ENCODE results near the gene CABLES2. TPM values are rescaled to one million over a fixed set of nuclear protein-coding genes. Genes with fewer than 3 reads are reported as not detected.

CABLES2 gene
- total RNA-seq, 1 experiment from 2014 or later, result 8.9 TPM

DNA sequence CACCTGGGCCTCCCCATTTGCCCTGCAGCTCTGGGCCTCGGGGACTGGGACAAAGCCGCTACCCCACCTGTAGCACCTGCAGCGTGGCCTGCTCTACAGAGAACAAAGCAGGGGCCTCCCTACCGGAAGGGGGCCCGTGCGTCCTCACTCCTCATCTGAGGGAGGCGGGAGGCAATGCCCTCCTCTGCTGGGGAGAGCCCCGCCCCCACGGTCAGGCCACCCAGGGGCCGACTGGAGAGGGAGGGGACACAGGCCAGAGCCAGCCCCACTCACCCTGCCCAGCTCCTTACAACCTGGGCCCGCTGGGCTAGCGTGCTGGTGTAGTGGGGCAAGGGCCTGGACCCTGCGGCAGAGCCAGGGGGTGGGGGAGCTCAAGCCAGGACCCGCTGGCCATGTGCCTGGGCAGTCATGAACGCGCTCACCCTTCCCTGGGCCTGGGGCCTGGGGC, 48.0 kb downstream of the CABLES2 start:
- TF ChIP-seq, protein P1, sequence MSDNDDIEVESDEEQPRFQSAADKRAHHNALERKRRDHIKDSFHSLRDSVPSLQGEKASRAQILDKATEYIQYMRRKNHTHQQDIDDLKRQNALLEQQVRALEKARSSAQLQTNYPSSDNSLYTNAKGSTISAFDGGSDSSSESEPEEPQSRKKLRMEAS (IDR thresholded peaks at IDR 0.05), result no peak
- TF ChIP-seq ZFX (IDR thresholded peaks at IDR 0.05), result peak; percentile 9; the same call in 1 of the 2 replicates
- peak overlapping the region; percentile 60 for H3K4me2 ChIP-seq (ENCODE audit: low read length)
- H3K79me2 ChIP-seq (ENCODE audit: insufficient read depth, low read length), result peaks cover 94% of the 10 kb centered on the region
- CTCF ChIA-PET, result interaction anchor here (1.3 to 1.9 kb wide), 2 partner anchors 10 to 23 kb away, joined by 6 to 8 read pairs; no protein-coding TSS in a partner anchor
- peak; percentile 9 for ATAC-seq
- no peak for DNase-seq (ENCODE audit: low read depth, low spot score)
- no TSS peak for BruUV-seq (replicated peaks)
- peak overlapping the region; percentile 55 for H3K9ac ChIP-seq (ENCODE audit: low read length)
- intact Hi-C loops (cut with micrococcal nuclease), result loop anchor here (1.0 kb wide), 1 partner anchor 9 kb away; no protein-coding TSS in a partner anchor
- no peak overlapping the region for H2AFZ ChIP-seq (ENCODE audit: low read depth, low read length, poor library complexity, severe bottlenecking)
- H4K20me1 ChIP-seq (ENCODE audit: insufficient read depth), result no peaks in the 10 kb centered on the region
- peaks cover 79 to 90% of the 10 kb centered on the region in 2 experiments for H3K4me1 ChIP-seq (ENCODE audit: control insufficient read depth in 1 of 2, insufficient read depth in 2 of 2, low read length in 2 of 2)
- H3K27ac ChIP-seq (ENCODE audit: low read depth, low read length), result peak overlapping the region; percentile 91
- no peaks in the 10 kb centered on the region for H3K9me3 ChIP-seq (ENCODE audit: control insufficient read depth in 1 of 2, insufficient read depth in 1 of 2, low read depth in 1 of 2, low read length in 2 of 2)
- POLR2A ChIA-PET, result interaction anchor here (0.9 kb wide), 1 partner anchor 10 kb away, joined by 5 read pairs; no protein-coding TSS in a partner anchor
- H3K36me3 ChIP-seq (ENCODE audit: control insufficient read depth in 1 of 2, insufficient read depth in 2 of 2, low read length in 2 of 2), result peaks cover 0 to 5% of the 10 kb centered on the region in 2 experiments; a peak in 2 of 4 replicates
- H3K9me2 ChIP-seq (ENCODE audit: insufficient read depth), result no peaks in the 10 kb centered on the region
- RAD21 ChIA-PET (ENCODE audit: low non-redundant PET in 1 of 2, low total read pairs in 2 of 2, uncharacterized antibody in 2 of 2, unreplicated experiment in 2 of 2), result interaction anchor here in 1 of 2 experiments (1.4 kb wide), 1 partner anchor 9 kb away, joined by 3 read pairs; no protein-coding TSS in a partner anchor
- H3K27me3 ChIP-seq (ENCODE audit: insufficient read depth, low read length), result no peaks in the 10 kb centered on the region
- peak overlapping the region; percentile 7 to 11; a peak in 2 of 4 replicates for H3K4me3 ChIP-seq (replicated peaks in 1 of 2; ENCODE audit: low read depth in 1 of 2, low read length in 2 of 2)

GRCh38 chr20:62358171-62359042, 48.7 kb downstream of the CABLES2 start:
- RAD21 ChIA-PET (ENCODE audit: low non-redundant PET in 1 of 2, low total read pairs in 2 of 2, uncharacterized antibody in 2 of 2, unreplicated experiment in 2 of 2), result interaction anchor here in 1 of 2 experiments (1.4 kb wide), 1 partner anchor 8 kb away, joined by 3 read pairs; no protein-coding TSS in a partner anchor
- intact Hi-C loops (cut with micrococcal nuclease), result loop anchor here (1.0 kb wide), 1 partner anchor 8 kb away; no protein-coding TSS in a partner anchor
- Histone ChIP-seq H3K4me3 (replicated peaks in 1 of 2; ENCODE audit: low read depth in 1 of 2, low read length in 2 of 2) (peak overlapping the region in 1 of 2 experiments; percentile 7; a peak in 2 of 4 replicates), H2AFZ (ENCODE audit: low read depth, low read length, poor library complexity, severe bottlenecking) (no peak overlapping the region), H3K36me3 (ENCODE audit: control insufficient read depth in 1 of 2, insufficient read depth in 2 of 2, low read length in 2 of 2) (peaks cover 0 to 5% of the 10 kb centered on the region in 2 experiments; a peak in 2 of 4 replicates), H3K9me3 (ENCODE audit: control insufficient read depth in 1 of 2, insufficient read depth in 1 of 2, low read depth in 1 of 2, low read length in 2 of 2) (no peaks in the 10 kb centered on the region), H4K20me1 (ENCODE audit: insufficient read depth) (no peaks in the 10 kb centered on the region), H3K4me1 (ENCODE audit: control insufficient read depth in 1 of 2, insufficient read depth in 2 of 2, low read length in 2 of 2) (peaks cover 73 to 90% of the 10 kb centered on the region in 2 experiments), H3K79me2 (ENCODE audit: insufficient read depth, low read length) (peaks cover 94% of the 10 kb centered on the region), H3K27ac (ENCODE audit: low read depth, low read length) (peak overlapping the region; percentile 91), H3K9me2 (ENCODE audit: insufficient read depth) (no peaks in the 10 kb centered on the region), H3K4me2 (ENCODE audit: low read length) (peak overlapping the region; percentile 60), H3K27me3 (ENCODE audit: insufficient read depth, low read length) (no peaks in the 10 kb centered on the region), H3K9ac (ENCODE audit: low read length) (peak overlapping the region; percentile 55)
- POLR2A ChIA-PET, result no interaction called here
- DNase-seq (ENCODE audit: low read depth, low spot score) (no peak), ATAC-seq (no peak)
- CTCF ChIA-PET, result interaction anchor here (1.3 to 1.9 kb wide), 2 partner anchors 10 to 24 kb away, joined by 6 to 8 read pairs; no protein-coding TSS in a partner anchor
- peak; percentile 29; the same call in 1 of the 2 replicates for TF ChIP-seq POLR2AphosphoS5 (IDR thresholded peaks at IDR 0.05; ENCODE audit: low read depth, low read length)
- TF ChIP-seq EZH2phosphoT487 (IDR thresholded peaks at IDR 0.05; ENCODE audit: borderline replicate concordance), result no peak
- TSS peak; percentile 6 for BruUV-seq (replicated peaks)
